T1000 (cell line): Measurements from ENCODE around the gene ZFR2.
"Not testable (repeated sequence)": the region's sequence is repeated elsewhere in the genome, so short reads cannot be mapped to it uniquely, and the experiment has no call there.

Experiments
- DNase-seq: peaks from one replicate; lab custom pipeline; 2025; ENCODE audit warnings: mixed read lengths; lab: John Stamatoyannopoulos, UW

ZFR2 gene

DNA sequence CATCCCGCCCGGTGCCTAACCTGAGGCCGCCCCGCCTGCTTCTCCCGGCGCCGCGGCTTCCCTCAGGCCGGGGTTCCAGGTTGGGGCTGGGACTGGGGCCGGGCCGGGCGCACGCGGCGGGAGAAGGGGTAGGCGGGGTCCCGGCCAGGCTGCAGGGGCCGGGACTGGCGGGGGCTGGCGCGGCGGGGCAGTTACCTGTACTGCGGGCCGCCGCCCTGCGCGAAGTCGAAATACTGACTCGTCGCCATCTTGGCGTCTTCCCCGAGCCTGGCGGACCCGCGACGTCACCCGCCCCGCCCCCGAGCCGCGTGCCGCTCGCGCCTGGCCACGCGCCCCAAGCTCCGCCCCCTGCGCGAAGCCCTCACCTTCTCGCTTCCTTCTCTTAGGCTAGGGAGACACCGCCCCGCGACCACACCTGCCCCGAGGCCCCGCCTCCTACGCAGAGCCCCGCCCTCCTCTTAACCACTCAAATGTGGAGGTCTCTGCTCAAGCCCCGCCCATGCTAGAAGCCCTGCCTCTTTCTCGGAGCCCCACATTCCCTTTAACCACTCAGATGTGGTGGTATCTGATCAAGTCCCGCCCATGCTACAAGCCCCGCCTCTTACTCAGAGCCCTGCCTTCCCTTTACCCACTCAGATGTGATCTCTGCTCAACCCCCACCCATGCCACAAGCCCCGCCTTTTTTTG lies at the start of gene ZFR2:
Gene ZFR2, minus strand, starts transcription at position 269 of the 687 bp plus-strand sequence. Its CDS starts 21 bp downstream, at position 248.
- DNase-seq = no peak

DNA sequence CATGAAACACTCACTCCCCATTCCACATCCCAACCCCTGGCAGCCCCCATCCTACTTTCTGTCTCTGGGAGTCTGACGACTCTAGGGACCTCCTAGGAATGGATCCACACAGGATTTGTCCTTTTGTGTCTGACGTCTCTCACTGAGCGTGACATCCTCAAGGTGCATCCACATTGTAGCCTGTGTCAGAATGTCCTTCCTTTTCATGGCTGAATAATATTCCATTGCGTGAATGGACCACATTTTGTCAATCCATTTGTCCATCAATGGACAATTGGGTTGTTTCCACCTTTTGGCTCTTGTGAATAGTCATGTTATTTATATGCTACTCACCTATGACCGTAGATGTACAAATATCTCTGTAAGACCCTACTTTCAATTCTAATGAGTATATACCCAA lies 47.2 kb upstream of the ZFR2 start:
- no peak for DNase-seq

DNA sequence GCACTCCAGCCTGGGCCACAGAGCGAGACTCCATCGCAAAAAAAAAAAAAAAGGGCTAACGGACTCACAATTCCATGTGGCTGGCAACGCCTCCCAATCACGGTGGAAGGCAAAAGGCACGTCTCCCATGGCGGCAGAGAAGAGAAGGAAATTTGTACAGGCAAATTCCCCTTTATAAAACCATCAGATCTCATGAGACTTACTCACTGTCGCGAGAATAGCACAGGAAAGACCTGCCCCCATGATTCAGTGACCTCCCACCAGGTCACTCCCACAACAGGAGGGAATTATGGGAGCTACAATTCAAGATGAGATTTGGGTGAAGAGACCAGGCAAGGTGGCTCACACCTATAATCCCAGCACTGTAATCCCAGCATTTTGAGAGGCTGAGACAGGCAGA lies 45.4 kb upstream of the ZFR2 start:
- no peak for DNase-seq

DNA sequence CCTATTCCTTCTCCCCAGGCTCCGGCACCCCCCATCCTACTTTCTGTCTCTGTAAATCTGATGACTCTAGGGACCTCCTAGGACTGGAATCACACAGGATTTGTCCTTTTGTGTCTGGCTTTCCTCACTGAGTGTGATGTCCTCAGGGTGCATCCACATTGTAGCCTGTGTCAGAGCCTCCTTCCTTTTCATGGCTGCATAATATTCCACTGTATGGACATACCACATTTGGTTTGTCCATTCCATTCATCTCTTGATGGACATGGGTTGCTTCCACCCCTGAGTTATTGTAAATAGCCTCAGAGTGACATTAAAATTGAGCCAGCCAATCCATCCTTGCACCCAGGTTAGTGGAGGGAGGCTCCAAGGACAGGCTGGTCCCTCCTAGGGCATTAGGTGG lies 41.3 kb upstream of the ZFR2 start:
- no peak for DNase-seq

DNA sequence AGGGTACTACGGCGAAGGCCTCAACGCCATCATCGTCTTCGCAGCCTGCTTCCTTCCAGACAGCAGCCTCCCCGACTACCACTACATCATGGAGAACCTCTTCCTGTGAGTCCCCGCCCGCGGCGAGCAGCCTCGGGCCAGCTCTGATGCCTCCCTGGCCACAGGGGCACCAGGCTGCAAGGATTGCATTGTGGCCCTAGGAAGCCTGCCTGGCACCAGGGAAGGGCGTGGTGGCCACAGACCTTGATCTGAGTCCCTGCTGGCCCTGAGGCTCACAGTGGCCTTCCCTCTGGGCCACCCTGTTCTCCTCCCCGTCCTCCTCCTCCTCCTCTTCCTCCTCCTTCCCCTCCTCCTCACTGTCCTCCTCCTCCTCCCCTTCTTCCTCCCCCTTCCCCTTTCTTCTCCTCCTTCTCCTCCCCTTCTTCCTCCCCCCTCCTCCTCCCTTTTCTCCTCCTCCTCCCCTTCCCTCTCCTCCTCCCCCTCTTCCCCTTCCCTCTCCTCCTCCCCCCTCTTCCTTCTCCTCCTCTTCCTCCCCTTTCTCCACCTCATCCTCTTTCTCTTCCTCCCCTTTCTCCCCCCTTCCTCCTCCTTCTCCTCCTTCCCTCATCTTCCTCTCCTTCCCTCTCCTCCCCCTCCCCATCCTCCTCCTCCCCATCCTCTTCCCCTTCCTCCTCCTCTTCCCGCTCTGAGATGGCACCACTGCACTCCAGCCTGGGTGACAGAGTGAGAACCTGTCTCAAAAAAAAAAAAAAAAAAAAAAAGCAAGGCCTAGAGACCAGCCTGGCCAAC lies 39.6 kb upstream of the ZFR2 start:
- no peak for DNase-seq

DNA sequence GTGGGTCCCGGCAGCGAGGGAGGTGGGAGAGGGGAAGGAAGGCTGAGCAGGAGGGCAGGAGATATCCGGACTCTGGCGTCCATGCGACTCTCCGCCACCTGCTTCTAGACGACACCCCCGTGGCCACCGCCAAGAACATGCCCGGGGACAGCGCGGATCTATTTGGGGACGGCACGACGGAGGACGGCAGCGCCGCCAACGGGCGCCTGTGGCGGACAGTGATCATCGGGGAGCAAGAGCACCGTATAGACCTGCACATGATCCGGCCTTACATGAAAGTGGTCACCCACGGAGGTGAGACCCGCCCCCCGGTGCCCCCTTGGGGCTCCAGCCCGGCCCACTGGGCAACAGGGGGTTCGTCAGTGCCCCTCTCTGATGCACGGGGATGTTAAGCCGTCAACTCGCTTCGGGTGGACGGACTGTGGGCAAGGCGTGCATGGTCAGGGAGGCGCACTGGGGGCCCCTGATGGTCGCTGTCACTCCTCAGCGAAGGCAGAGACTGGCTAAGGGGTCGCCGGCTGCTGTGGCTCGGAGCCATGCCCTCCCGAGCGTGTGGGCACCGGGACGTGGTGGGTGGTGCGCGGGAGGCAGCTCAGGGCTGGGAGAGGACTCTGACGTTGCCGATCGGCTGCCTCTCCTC lies 38.9 kb upstream of the ZFR2 start:
- no peak for DNase-seq

DNA sequence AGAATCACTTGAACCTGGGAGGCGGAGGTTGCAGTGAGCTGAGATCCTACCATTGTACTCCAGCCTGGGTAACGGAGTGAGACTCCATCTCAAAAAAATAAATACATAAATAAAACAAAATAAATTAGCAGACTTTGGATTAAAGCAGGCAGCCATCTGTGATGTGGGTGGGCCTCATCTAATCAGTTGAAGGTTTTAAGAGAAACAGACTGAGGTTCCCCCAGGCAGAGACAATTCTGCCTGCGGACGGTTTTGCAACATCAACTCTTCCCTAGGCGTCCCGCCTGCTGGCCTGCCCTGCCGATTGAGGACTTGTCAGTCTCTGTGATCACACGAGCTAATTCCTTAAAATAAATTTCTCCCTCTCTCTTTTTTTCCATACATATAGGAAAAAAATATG lies 35.4 kb upstream of the ZFR2 start:
- DNase-seq = no peak

DNA sequence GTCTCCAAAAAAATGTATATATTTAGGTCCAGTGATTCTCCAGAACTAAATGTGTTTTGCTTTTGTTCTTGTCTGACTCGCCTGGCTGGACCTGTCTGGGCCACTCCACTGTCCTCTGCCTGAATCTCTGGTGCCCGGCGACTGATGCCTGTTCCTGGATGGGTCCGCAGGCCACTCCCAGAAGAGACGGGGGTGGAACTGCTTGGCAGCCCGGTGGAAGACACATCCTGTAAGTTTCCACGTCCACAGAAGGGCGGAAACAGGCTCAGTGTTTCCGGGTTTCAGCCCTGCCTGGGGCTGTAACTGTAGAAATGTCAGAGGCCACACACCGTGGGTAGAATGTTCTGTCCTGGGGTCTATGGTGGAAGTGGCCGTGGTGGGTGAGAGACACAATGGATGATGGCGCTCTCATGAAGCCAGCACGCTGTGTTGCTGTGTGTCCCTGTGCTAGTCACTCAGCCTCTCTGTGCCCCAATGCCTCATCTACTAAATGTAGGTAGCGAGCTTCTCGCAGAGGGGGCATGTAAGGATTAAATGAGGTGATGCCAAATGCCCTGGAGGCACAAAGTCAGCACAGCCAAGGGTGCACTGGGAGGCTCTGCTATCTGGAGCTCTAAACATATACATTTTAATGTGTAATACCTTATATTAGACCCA lies 33.6 kb upstream of the ZFR2 start:
- no peak for DNase-seq

DNA sequence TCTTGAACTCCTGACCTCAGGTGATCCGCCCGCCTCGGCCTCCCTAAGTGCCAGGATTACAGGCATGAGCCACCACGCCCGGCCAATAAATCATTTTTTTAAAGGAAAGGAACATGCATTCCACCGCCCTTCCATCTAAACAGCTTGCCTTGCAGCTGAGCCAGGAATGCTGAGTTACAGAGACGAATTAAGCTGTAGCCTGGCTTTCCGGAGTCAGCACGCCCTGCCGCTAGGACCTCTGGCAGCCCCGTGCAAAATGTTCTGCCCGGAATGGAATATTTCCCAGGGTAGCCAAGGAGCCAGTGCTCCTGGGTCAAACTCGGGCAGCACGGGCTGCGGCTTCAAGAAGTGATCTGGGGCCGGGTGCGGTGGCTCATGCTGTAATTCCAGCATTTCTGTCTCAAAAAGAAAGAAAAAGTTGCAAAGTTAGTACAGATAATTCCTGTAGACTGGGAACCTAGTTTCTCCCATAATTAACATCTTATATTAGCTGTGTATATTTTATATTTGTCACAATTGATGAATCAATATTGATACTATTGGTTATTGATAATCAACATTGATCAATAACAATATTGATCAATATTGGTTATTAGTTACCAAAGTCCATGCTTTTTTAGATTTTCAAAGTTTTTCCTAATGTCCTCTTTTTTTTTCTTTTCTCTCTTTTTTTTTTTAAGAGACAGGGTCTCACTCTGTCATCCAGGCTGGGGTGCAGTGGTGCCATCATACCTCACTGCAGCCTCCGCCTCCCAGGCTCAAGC lies 30.9 kb upstream of the ZFR2 start:
- DNase-seq = no peak

DNA sequence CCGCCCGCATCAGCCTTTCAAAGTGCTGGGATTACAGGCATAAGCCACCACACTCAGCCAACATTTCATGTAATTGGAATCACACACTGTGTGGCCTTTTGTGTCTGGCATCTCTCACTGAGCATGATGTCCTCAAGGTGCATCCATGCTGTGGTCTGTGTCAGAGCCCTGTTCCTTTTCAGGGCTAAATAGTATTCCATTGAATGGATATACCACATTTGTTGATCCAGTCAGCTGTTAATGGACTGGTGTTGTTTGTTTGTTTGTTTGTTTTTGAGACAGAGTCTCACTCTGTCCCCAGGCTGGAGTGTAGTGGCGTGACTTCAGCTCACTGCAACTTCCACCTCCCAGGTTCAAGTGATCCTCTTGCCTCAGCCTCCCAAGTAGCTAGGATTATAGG lies 29.6 kb upstream of the ZFR2 start:
- DNase-seq = no peak

DNA sequence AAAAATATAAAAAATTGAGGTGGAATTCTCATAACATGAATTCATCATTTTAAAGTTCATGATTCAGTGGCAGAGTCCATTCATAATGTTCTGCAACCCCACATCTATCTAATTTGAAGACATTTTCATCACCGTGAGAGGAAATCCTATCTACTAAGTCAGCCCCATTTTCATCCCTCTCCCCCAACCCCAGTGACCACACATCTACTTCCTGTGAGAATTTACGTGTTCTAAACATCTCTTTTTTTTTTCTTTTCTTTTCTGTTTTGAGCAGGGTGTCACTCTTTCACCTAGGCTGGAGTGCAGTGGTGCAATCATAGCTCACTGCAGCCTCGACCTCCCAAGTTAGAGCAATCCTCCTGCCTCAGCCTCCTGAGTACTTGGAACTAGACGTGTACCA lies 29.1 kb upstream of the ZFR2 start:
- DNase-seq = no peak

DNA sequence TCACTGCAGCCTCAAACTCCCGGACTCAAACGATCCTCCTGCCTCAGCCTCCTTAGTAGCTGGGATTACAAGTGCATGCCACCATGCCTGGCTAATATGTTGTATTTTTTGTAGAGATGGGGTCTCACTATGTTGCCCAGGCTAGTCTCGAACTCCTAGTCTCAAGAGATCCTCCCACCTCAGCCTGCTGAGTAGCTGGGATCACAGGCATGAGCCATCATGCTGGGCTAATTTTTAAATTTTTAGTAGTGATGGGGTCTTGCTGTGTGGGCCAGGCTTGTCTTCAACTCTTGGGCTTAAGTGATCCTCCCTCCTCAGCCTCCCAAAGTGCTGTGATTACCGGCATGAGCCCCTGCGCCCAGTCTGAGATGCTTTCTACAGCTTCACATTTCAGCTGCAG lies 26.9 kb upstream of the ZFR2 start:
- no peak for DNase-seq

DNA sequence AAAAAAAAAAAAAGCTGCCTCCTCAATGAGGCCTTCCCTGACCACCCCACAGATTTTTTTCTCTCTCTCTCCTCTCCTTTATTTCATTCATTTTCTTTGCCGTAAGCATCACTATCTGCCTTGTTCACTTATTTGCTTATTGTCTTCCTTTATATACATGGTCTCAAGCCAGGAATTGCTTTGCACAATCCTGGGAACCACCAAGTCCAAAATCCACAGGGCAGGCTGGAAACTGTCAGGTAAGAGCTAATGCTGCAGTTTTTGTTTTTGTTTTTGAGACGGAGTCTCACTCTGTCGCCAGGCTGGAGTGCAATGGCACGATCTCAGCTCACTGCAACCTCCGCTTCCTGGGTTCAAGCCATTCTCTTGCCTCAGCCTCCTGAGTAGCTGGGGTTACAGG lies 26.1 kb upstream of the ZFR2 start:
- not testable (repeated sequence) for DNase-seq

DNA sequence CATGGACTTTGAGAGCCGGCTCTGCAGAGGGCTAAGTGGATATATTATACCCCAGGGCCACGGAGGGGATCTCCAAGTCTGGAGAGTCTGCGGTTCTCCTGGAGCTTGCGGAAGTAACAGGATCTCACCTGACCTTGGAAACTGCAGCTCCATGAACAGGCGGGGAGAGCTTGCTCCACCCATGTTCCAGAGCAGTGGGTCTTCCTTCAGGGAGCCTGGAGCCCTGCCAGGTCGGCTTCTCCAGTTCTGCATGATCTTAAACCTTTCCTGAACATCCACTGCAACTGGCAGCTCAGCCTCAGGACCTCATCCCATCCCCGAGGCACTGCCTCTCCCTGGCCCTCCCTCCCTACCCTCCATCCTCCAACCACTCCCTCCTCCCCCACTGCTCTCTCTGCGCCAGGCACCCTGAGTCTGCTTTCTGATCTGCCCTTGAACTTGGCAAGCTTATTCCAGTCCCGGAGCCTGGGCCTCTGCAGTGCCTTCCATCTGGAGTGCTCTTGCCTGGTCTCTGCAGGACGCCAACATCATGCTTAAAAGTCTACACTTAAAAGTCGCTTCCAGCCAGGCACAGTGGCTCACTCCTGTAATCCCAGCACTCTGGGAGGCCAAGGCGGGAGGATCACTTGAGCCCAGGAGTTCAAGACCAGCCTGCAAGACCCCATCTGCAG lies 24.8 kb upstream of the ZFR2 start:
- no peak for DNase-seq

DNA sequence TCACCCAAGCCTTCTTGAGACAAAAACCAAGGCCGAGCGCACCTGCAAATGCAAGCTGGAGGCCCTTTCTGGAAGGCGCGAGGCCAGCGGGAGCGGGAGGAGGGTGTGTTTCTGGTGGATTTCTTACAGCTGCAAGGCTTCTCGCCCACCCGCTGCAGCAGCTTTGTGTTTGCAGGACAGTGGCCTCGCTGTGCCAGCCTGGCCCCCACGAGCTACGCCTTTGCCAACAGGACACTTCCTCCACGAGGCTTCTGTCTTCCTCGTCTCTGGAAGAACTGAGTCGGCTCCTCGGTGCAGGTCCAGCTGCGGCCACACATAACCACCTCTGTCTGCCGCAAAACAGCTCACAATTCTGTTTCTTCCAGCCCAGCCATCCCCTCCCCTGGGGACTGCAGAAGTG lies 21.8 kb upstream of the ZFR2 start:
- no peak for DNase-seq

DNA sequence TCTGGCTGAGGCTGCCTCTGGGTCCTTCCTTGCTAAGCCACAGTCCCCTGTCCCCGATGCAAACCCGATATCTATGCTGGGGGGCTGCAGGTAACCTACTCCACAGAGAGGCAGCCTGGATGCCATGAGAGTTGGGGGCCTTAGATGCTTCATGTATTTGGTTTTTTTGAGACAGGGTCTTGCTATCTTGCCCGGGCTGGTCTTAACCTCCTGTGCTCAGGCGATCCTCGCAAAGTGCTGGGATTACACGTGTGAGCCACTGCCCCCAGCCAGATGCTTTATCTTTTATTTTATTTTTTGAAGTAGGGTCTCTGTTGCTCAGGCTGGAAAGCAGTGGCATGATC lies 13.2 kb upstream of the ZFR2 start:
- DNase-seq = no peak

DNA sequence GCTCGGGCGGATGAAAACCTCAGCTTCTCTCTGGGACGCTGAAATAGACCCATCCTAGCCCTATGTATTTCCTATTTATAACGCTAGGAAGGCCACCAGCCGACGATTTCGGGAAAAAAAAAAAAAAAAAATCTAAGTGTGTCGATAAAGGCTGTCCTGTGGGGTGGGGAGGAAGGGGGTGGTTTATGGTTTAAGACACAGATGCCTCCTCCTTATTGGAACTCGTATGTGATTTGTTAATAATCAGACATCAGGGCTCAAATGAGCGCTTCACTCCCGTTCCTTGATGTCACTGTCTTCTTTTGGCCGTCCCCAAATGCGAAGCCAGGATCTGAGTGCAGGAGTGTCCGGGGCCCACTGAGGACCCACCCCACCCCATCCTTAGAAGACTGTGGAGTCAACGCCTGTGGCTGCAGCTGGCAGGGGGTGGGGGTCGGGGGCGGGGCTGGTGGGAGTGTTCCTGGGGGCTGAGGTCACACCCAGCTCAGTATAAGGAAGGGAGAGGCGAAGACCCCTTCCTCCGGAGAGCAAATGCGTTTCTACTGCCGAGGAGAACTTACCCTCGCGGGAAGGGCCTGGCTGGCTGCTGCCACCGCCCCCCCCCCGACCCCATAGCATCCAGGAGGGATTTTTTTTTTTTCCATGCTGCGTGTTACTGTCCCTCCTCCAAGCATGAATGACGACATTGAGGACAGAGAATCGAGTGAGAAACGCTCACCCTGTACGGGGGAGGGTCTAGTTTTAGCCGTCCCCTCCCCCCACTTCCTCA lies 12.6 kb upstream of the ZFR2 start:
- no peak for DNase-seq

DNA sequence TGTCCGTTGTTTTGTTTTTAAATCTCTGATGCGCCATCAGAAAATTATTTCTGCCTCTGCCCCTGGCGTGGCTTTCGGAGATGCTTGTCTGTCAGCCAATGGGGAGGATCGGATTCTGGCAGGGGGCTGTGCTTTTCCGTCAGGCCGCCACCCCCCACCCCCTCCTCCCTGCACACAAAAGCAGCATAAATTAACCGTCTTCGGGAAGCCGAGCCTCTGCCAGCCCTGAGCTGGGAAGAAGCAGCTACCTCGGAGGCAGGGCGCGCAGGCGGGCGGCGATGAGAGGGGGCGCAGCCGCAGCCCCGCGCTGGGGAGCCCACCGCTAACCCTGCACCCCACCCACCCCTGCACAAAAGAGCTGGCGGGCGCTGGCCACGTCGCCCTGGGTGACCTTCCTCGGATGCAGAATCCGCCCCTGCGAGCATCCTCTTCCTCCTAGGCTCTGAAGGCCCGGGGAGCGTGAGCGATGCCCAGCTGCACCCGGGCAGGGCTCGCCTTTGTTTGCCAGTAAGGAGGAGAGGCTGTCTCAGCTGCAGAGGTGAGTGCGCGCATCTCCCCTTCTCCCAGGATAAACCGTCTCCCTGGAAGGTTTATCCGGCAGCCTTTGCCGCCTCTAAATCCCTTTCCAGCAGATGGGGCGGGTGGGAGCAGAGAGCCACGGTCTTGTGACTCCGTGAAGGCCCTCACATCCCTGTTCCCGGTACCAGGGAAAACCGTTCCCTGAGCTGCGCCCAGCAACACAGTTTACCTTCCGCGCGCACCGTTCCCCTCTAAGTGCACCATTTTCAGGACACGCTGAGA lies 11.8 kb upstream of the ZFR2 start, which contains the start of gene ATCAY:
Gene ATCAY, plus strand, starts transcription at position 215 of the 801 bp plus-strand sequence. CDS start 5,083 bp downstream, outside the sequence.
- no peak for DNase-seq

DNA sequence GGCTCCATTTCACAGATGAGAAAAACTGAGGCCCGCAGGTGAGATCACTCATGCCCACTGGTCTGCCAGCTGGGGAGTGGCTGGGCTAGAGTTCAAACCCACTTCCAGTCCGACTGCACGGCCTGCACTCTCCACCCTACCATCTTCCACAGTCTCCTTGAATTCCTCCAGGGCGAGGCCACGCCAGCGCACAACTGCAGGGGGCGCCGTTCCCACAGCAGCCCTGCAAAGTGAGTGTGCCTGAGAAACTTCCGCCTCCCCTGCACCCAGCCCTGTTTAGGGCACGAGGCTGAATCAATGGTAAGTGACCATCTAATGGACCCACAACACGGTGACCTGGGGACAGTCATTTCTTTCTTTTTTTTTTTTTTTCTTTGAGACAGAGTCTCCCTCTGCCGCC lies 10.8 kb upstream of the ZFR2 start:
- no peak for DNase-seq

DNA sequence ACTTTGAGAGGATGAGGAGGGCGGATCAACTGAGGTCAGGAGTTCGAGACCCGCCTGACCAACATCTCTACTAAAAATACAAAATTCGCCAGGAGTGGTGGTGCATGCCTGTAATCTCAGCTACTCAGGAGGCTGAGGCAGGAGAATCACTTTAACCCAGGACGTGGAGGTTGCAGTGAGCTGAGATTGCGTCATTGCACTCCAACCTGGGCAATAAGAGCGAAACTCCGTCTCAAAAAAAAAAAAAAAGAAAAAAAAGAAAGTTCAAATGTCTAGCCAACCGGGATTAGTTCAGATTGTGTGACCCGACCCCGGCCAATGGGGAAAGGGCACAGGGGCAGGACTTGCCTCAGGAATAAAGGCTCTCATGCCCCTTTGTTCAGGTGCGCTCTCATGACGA lies 5.9 kb upstream of the ZFR2 start:
- not testable (repeated sequence) for DNase-seq
